Activated T-cell treated with anti-CD3 and anti-CD28 coated beads for 24 hours (primary cell): ENCODE results near the gene PPIF.

Source experiments
- DNase-seq: peaks from one replicate; pipeline ENCODE4 v3.0.0-alpha.2; 2020; ENCODE audit warnings: low read depth

PPIF gene

DNA sequence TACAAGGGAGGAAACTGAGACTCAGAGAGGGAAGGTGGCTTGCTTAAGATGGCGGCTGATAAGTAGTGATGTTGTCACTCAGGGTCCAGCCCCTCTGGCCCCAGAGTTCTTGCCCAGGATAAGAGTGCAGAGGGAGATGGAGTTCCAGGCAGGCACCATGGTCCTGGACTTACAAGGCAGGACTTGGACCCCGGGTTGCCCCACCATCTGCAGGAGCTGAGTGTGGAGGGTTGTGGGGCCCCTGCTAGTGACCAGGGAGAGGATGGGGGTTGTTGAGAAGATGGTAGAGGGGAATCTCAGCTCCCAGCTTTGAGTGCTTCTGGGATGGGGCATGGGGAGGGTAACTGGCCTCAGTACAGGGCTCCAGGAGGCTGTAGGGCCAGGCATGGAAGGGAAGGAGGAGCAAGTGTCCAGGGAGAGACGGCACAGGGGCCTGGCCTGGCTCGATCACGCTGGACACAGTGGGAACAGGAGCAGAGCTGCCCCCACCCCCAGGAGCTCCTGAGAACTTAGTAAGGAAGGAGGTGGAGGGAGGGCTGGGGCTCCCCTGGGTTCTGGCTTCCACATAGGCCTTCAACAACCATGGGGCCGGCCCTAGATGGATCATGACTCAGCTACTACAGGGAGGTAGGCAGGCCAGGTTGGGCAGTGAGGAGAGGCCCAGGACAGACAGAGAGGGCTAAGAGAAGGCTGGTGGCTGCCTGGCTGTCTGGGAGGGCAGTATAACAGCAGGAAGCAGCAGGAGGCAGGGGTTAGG is 28.2 kb downstream of the PPIF start:
- no peak for DNase-seq

DNA sequence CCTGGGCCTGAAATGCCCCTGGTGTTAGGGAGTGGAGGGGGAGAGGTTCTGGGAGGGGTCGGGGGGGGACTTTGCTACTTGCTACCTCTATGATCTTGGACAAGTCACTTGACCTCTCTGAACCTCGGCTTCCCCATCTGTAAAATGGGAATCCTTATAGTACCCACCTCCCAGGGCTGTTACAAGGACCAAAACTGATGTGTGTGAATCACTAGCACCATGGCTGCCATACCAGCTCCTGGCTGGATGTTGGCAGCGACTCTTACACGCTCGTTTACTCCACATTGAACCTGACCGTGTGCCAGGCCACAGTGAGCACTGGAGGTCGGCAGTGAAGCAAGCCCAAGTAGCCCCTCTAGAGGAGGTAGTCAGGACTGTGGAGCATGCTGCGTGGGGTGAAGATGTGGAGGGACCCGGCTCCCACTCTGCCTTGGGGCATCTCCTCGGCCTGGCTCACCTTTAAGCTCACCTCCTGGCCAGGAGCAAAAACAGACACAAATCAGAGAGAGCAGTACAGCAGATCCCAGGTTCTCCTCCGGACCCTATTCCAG is 28.9 kb downstream of the PPIF start:
- DNase-seq, result no peak

DNA sequence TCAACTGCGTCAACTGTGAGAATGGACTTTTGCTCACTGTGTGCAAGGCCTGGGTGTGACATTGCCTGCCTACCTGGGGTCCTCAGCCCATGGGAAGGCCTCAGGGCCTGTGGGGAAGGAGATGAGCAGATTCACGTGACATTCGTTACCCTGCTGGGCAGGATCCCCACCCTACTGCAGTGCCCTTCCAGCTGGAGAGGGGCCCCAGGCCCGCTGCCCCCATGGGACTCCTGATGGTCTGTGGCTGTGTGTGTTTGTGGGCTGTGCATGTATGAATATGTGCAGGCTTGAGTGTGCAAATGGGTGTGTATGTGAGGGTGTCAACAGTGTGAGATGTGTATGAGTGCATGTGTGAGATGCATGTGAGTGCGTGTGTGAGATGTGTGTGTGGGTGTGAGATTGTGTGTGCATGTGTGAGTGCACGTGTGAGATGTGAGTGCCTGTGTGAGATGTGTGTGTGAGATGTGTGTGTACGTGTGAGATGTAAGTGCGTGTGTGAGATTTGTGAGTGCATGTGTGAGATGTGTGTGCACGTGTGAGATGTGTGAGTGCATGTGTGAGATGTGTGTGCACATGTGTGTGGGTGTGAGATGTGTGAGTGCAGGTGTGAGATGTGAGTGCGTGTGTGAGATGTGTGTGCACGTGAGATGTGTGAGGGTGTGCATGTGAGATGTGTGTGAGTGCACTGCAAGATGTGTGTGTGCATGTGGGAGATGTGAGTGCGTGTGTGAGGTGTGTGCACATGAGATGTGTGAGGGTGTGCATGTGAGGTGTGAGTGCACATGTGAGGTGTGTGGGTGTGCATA is 29.7 kb downstream of the PPIF start:
- DNase-seq, result no peak

DNA sequence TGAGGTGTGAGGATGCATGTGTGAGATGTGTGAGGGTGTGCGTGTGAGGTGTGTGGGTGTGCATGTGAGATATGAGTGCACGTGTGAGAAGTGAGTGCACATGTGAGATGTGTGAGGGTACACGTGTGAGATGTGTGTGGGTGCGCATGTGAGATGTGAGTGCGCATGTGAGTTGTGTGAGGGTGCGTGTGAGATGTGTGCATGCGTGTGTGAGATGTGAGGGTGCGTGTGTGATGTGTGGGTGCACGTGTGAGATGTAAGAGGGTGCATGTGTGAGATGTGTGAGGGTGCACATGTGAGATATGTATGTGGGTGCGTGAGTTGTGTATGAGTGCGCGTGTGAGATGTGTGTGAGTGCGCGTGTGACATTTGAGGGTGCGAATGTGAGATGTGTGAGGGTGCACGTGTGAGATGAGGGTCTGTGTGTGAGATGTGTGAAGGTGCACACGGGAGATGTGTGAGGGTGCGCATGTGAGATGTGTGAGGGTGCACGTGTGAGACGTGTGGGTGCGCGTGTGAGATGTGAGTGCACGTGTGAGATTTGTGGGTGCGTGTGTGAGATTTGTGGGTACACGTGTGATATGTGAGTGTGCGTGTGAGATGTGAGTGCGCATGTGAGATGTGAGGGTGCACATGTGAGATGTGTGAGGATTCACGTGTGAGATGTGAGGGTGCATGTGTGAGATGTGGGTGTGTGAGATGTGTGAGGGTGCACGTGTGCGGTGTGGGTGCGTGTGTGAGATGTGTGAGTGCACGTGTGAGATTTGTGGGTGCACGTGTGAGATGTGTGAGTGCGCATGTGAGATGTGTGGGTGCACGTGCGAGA is 30.5 kb downstream of the PPIF start:
- no peak for DNase-seq

DNA sequence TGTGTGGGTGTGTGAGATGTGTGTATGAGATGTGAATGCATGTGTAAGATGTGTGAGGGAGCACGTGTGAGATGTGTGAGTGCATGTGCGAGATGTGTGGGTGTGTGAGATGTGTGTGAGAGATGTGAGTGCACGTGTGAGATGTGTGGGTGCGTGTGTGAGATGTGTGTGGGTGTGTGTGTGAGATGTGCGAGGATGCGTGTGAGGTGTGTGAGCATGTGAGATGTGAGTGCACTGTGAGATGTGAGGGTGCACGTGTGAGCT is 31.0 kb downstream of the PPIF start:
- DNase-seq, result no peak

DNA sequence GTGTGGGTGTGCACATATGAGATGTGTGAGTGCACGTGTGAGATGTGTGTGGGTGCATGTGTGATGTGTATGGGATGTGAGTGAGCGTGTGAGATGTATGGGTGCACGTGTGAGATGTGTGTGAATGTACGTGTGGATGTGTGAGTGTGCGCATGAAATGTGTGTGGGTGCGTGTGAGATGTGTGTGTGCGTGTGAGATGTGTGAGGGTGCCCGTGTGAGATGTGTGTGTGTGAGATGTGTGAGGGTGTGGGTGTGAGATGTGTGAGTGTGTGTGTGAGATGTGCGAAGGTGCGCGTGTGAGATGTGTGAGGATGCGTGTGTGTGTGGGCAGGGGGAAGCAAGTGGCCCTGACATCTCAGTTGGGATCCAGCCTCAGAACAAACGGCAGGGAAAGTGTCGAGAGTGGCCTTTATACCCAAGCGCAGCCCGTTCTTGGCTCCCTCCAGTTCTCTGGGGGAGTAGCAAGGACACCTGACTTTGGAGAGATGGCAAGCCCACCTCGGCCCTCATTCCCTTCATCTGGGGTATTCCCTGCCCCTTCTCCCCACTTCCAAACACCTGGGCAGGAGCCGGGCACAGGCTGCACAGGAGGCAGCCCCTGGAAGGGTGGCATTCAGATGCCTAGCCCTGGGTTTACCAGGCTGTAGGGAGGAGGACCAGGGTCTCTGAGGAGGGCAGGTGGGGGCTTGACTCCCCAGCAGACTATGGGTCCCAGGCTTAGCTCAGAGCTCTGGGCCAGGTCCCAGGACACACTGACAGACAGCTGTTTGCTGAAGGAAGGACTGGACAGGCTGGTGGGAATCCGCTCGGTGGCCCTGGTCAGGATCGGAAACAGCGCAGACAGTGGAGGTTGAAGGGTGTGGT is 31.6 kb downstream of the PPIF start:
- DNase-seq, result no peak

DNA sequence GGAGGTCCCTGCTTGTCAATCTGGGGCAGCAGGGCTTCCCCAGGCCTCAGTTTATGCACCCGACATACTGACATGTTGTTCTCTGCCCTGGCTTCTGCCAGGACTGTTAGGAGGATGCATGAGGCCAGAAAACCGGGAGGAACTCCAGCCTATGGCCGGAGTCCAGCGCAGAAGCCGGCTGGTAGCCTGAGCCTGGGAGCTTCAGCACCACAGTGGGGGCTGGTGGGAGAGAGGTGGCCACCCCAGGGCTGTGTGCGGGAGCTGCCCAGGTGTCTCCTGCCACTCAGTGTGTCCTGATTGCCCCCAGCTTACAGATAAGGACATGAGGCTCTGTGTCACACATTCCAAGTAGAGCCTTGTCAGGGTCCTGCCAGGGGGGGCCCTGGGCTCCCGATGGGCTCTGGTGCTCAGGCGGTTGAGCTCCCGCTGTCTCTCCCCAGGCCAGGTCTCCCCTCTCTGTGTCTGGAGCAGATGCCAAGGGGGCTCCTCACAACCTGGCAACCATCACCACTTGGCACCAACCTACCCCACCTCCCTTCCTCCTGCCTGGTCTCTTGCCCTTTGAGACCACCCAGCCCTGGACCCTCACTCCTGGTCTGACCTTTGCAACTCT is 32.3 kb downstream of the PPIF start:
- no peak for DNase-seq

DNA sequence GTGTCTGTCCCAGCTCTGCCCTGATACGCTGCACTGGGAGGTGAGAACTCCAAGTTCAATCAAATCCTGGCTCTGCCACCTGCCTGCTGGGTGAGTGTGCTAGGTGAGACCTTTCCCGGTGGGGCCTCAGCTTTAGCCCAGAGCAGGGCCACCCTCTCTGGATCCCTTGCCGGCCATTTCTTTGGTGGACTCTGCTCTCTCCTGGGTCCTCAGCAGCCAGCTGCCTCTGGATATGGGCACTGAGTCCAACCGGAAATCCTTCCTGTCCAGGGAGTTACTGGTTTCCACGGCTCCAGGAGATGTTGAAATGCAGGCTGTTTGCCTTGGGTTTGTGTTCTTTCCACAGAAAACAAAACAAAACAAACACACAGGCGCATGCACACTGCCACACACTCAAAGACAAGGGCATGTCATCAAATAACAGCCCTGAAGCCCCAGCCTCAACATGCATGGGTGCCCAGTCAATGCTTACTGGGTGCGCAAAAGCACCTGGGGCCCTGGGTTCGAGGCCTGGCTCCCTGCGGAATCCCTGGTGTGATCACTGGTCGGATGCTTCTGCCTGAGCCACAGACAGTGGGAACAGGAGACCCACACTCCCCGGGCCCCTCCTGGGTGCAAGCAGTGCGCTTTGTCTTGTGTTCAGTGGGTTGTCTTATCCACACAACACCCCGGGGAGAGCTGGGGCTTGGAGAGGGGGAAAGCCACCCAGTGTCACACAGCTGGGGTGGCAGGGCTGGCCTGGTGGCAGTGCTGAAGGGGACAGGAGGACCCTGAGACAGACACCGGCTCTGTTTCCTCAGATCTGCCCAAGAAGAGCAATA is 33.1 kb downstream of the PPIF start:
- no peak for DNase-seq

DNA sequence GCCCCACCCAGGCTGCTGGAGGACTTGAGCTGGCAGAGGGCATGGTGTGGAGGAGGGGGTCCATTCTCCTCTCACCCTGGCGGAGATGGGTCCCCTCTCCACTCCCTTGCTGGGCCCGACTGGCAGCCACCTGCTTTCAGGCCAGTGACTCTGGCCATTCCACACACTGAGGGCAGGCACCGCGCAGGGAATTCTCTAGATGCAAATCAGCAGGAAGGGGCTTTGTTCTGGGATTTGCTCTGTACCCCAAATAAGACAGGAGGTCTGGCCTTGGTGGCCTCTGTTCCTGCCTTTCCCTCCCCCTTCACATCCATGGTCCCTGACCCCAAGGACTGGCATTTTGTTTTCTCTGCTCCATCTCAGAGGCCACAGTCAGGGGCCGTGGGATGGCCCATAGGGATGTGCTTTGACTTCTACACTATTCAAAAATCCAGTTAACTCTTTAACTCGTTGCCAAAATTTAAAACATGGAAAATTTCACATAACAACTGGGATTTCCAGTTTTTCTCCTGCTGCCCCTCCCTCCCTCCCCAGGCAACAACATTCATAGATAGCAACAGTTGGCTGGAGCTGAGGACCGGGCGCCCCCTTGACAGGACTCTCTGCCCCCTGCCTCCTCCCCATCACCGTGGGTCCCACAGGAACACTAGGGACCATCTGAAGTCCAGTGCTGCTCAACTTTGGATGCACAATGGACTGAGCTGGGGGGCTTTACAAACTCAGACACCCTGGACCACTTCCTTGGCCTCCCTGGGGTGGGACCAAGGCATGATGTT is 33.9 kb downstream of the PPIF start:
- no peak for DNase-seq

DNA sequence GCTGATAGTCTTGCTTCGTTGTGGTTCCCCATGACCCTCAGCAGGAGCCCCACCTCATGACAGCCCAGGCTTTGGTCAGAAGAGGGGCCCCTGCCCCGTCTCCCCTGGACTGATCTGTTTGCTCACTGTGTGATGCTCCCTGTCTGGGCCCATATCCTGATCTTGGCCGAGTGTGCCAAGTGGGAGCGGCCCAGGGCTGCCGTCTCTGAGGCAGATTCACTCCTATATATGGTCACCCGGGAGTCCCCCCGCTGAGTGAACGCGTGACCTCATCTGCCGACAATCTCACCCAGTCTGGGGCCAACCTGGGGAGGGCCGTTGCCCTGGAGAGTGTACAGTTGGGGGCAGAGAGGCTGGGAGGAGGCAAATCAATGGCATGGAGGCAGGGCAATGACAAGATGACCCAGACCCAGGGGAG is 34.5 kb downstream of the PPIF start:
- DNase-seq, result no peak

DNA sequence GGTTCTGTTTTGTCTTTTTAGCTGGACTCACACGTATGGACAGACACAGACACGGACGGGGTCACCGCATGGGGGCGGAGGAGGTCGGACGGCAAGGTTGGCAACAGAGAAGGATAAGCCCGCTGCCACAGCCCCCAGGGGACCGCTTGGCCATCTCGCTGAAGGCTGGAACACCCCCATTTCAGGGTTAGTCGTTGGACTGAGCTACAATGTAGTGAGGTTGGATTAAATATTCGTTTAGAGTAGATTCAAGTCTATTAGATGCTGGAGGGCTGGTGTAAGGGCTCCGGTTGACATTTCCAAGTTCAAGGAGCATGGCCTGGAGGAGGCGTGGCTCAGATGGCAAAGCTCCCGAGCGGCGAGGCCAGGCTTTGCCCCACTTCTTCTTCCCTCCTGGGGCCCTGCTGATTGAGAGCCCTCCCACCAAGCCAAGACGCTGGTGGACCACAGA is 35.2 kb downstream of the PPIF start:
- no peak for DNase-seq

DNA sequence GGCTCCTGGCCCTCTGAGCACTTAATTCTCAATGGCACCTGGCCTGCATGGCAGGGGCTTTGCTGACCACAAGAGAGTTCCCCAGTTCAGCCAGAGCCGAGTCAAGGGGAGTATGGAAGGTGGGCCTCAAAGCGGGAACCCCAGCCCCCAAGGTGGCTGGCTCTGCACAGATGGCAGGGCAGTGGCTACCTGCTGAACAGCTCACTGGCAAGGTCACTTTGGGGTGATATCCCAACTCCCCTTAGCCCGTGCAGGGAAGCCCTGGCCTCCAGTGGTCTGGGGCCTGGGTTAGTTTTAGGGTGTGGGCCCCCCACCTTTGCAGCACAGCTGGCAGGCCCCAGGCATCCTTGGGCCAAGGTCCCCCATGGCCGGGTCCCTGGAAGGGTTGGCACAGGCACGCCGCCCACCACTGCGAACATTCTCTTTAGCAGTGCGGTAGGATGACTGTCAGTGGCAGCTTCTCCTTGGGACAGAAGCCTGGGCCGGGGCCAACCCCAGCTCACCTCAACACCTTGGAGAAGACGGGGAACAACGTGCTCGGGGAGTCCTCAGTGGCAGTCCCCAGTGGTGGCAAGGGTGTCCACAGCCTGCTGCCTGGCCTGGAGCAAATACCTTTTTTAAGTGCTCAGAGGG is 36.8 kb downstream of the PPIF start:
- DNase-seq, result no peak

DNA sequence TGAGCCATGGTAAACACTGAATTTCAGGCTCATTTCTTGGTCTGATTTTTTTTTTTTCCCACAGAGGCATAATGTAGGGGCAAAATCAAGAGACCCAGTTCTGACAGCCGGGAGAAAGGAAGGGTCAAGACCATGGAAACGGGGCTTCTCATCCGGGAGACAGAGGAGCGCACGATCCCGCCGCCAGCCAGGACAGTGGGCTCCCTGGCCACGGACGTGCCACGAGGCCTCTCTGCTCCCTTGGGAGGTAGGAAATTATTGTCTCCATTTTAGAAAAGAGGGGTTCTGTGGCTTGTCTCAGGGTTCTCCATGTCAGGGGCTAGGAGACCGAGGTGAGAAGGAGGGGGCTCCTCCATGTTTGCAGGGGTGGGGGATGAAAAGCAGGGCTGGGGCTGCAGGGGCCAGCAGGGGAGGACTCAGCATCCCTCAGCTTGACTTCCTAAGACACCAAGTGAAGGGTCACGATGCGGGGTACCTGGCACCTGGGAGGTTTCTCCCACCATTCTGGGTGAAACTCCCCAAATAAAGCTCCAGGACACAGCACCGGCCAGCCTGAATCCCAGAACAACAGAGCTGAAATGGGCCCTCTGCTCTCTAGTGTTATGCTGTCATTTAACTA is 37.6 kb downstream of the PPIF start:
- DNase-seq, result no peak

DNA sequence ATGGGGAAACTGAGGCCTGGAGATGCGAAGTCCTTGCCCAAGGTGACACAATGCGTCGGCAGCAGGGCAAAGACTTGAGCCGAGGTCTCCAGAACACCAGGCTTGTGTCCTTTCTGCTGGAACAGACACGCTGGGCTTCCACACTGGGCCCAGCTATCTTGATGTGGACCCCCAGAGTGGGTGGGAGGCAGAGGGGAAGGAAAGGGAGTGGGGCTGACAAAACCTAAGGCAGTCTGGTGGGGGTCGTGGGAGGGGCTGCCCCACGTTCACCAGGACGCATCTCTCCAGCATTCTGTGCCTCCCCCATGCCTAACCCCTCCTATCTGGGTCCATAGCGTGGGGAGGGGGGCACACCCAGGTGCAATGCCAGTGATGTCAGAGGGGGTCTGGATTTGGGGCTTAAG is 38.1 kb downstream of the PPIF start:
- DNase-seq, result no peak

DNA sequence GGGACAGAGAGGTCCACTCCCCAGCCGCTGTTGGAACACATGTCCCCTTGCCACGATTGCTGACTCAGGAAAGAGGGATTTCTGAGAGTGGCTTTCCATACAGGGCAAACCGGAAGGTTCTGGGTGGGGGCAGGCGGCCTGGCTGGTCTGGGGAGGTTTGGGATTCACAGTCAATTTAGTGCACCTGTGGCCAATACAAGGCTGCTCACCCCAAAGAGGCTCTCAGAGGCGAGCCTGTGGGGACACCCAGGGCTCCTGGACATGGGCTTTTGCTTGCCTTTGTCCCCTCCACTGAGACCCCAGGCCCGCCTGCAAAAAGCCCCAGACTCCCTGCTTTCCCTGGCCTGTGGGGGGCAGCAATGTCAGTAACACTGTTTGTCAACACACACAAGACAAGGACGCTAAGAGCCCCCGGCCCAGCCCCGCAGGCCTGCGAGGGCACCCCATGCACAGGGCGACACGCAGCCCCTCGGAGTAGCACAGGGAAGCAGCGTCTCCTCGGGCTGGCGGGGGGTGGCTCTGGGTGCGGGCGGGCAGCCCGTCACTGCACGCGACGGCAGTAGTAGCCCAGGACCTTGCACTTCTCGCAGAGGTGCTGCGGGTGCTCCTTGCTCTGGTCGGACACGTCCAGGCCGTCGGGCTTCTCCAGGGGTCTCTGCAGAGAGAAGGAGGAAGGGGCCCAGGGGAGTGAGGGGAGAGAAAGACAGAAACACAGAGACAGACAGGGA is 38.7 kb downstream of the PPIF start:
- no peak for DNase-seq

DNA sequence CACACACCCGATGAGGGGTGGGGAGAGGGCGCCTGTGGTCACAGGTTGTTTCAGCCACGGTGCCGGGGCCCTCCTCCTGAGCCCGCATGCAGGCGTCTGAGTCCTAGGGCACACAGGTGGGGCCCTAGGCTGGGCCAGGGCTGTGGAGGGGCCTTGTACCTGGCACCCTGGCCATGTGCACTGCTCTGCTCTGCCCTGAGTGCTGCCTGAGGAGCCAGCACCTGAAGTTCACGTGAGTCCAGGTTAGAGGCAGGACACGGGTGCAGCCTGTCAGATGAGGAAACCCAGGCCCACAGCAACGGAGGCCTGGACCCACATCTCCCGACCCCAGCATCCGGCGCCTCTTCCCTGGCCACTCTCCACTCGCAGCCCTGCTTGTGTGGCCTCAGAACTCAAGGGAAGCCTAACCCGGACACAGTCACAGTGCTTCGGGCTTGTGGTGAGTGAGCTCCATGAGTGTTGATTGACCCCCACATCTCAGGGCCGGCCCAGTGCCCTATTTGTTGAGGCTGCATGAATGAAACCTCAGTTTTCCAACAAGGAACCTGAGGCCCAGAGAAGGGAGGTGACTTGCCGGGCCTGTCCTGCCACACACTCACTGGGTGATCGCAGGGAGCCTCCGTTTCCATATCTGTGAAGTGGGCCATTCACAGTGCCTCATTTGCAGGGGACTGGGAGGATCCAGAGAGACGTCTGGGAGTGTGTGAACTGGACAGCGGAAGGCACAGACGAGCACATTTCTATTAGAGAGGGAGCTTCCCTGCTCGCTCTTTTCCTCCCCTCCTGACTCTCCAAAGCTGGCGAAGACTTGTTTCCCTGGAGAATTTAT is 39.6 kb downstream of the PPIF start:
- DNase-seq, result no peak

DNA sequence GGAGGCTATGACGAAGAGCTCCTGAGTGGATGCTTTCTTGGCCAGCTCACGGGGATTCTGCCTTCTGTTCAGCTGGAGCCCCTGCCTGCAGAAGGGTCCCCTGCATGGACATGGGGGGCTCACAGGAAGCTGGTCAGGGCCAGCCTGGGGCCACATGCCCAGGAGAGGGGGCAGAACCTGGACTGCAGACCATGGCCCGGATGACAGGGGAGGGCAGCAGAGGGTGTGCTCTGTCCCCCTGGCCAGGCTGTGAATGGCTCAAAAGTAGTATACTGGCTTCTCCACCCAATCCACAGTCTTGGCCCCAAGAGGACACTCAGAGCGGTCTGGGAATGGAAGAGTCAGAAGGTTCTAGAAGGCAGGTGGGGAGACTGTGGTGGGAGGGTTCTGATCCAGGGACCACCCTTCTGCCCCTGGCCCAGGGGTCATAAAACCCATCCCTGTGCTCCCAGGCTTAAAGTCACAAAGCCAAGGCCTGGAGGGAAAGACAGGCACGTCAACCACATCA is 40.3 kb downstream of the PPIF start:
- DNase-seq, result no peak
